Measurements from ENCODE around the gene SNX27. TPM values are rescaled to one million over a fixed set of nuclear protein-coding genes. Genes with fewer than 3 reads are reported as not detected.
"Not testable (repeated sequence)": the region's sequence is repeated elsewhere in the genome, so short reads cannot be mapped to it uniquely, and the experiment has no call there.

Gene SNX27
- polyA plus RNA-seq, 4 donors: 4.3 to 19.2 (median 7.0) TPM

- H3K4me3 ChIP-seq (ENCODE audit: low read depth in 1 of 3, low read length in 3 of 3): no peak overlapping the region
Observed at GRCh38 chr1:151618470-151618869, 6.6 kb downstream of the SNX27 start.

GRCh38 chr1:151618996-151619395, 7.1 kb downstream of the SNX27 start:
- not testable (repeated sequence) for H3K27me3 ChIP-seq (ENCODE audit: control insufficient read depth in 3 of 3, insufficient read depth in 3 of 3, low read length in 3 of 3); DNase-seq; H3K9me3 ChIP-seq (ENCODE audit: control insufficient read depth in 2 of 2, insufficient read depth in 1 of 2, low read depth in 1 of 2, low read length in 1 of 2); H3K4me3 ChIP-seq (ENCODE audit: low read depth in 1 of 3, low read length in 3 of 3); FAIRE-seq
- WGBS, 3 donors: 75 to 85% (median 84%) methylated on average over 6 of the region's 6 CpGs
- Histone ChIP-seq H3K4me1 (ENCODE audit: control insufficient read depth in 3 of 3, insufficient read depth in 2 of 3, low read depth in 1 of 3, low read length in 2 of 3) (peaks cover 3 to 21% (median 14%) of the 10 kb centered on the region in 3 donors), H3K27ac (ENCODE audit: low read depth in 1 of 3, low read length in 2 of 3) (peak overlapping the region in 1 of 3 donors; percentile 12), H3K36me3 (ENCODE audit: control insufficient read depth in 3 of 3, insufficient read depth in 2 of 3, low read depth in 1 of 3, low read length in 3 of 3) (peaks cover 0 to 13% (median 0%) of the 10 kb centered on the region in 3 donors)

More at GRCh38 chr1:151618470-151618869, 6.6 kb downstream of the SNX27 start:
- Histone ChIP-seq H3K27me3 (ENCODE audit: control insufficient read depth in 3 of 3, insufficient read depth in 3 of 3, low read length in 3 of 3) (no peaks in the 10 kb centered on the region), H3K27ac (ENCODE audit: low read depth in 1 of 3, low read length in 2 of 3) (no peak overlapping the region), H3K9me3 (ENCODE audit: control insufficient read depth in 2 of 2, insufficient read depth in 1 of 2, low read depth in 1 of 2, low read length in 1 of 2) (no peaks in the 10 kb centered on the region), H3K36me3 (ENCODE audit: control insufficient read depth in 3 of 3, insufficient read depth in 2 of 3, low read depth in 1 of 3, low read length in 3 of 3) (peaks cover 0 to 11% (median 0%) of the 10 kb centered on the region in 3 donors), H3K4me1 (ENCODE audit: control insufficient read depth in 3 of 3, insufficient read depth in 2 of 3, low read depth in 1 of 3, low read length in 2 of 3) (peaks cover 4 to 24% (median 15%) of the 10 kb centered on the region in 3 donors)
- no peak for FAIRE-seq
- no peak for DNase-seq

- Histone ChIP-seq H3K9me3 (ENCODE audit: control insufficient read depth in 2 of 2, insufficient read depth in 1 of 2, low read depth in 1 of 2, low read length in 1 of 2) (no peaks in the 10 kb centered on the region), H3K27me3 (ENCODE audit: control insufficient read depth in 3 of 3, insufficient read depth in 3 of 3, low read length in 3 of 3) (no peaks in the 10 kb centered on the region), H3K4me1 (ENCODE audit: control insufficient read depth in 3 of 3, insufficient read depth in 2 of 3, low read depth in 1 of 3, low read length in 2 of 3) (peaks cover 3 to 21% (median 14%) of the 10 kb centered on the region in 3 donors), H3K27ac (ENCODE audit: low read depth in 1 of 3, low read length in 2 of 3) (peak overlapping the region in 1 of 3 donors; percentile 41), H3K36me3 (ENCODE audit: control insufficient read depth in 3 of 3, insufficient read depth in 2 of 3, low read depth in 1 of 3, low read length in 3 of 3) (peaks cover 0 to 12% (median 0%) of the 10 kb centered on the region in 3 donors), H3K4me3 (ENCODE audit: low read depth in 1 of 3, low read length in 3 of 3) (no peak overlapping the region)
- 63 to 70% (median 66%) methylated on average over 6 of the region's 6 CpGs for WGBS, 3 donors
- DNase-seq (no peak), FAIRE-seq (no peak)
Observed at GRCh38 chr1:151619489-151620093, 7.7 kb downstream of the SNX27 start.

GRCh38 chr1:151620286-151620685, 8.4 kb downstream of the SNX27 start:
- H3K9me3 ChIP-seq (ENCODE audit: control insufficient read depth in 2 of 2, insufficient read depth in 1 of 2, low read depth in 1 of 2, low read length in 1 of 2): no peaks in the 10 kb centered on the region
- H3K27me3 ChIP-seq (ENCODE audit: control insufficient read depth in 3 of 3, insufficient read depth in 3 of 3, low read length in 3 of 3): no peaks in the 10 kb centered on the region
- no peak overlapping the region for H3K4me3 ChIP-seq (ENCODE audit: low read depth in 1 of 3, low read length in 3 of 3)
- peak overlapping the region in 1 of 3 donors; percentile 8 for H3K27ac ChIP-seq (ENCODE audit: low read depth in 1 of 3, low read length in 2 of 3)
- WGBS, 3 donors: 47 to 51% (median 49%) methylated on average over 2 of the region's 2 CpGs
- DNase-seq (peak in 1 of 2 donors; percentile 20), FAIRE-seq (no peak)
- peaks cover 3 to 21% (median 14%) of the 10 kb centered on the region in 3 donors for H3K4me1 ChIP-seq (ENCODE audit: control insufficient read depth in 3 of 3, insufficient read depth in 2 of 3, low read depth in 1 of 3, low read length in 2 of 3)
- H3K36me3 ChIP-seq (ENCODE audit: control insufficient read depth in 3 of 3, insufficient read depth in 2 of 3, low read depth in 1 of 3, low read length in 3 of 3): peaks cover 0 to 12% (median 0%) of the 10 kb centered on the region in 3 donors

GRCh38 chr1:151621351-151621750, 9.5 kb downstream of the SNX27 start:
- H3K27ac ChIP-seq (ENCODE audit: low read depth in 1 of 3, low read length in 2 of 3): no peak overlapping the region
- no peak overlapping the region for H3K4me3 ChIP-seq (ENCODE audit: low read depth in 1 of 3, low read length in 3 of 3)
- H3K27me3 ChIP-seq (ENCODE audit: control insufficient read depth in 3 of 3, insufficient read depth in 3 of 3, low read length in 3 of 3): no peaks in the 10 kb centered on the region
- H3K36me3 ChIP-seq (ENCODE audit: control insufficient read depth in 3 of 3, insufficient read depth in 2 of 3, low read depth in 1 of 3, low read length in 3 of 3): peaks cover 0 to 16% (median 0%) of the 10 kb centered on the region in 3 donors
- DNase-seq (no peak), FAIRE-seq (no peak)
- peaks cover 0 to 3% of the 10 kb centered on the region in 2 donors for H3K9me3 ChIP-seq (ENCODE audit: control insufficient read depth in 2 of 2, insufficient read depth in 1 of 2, low read depth in 1 of 2, low read length in 1 of 2)
- 50 to 57% (median 55%) methylated on average over 2 of the region's 2 CpGs for WGBS, 3 donors
- H3K4me1 ChIP-seq (ENCODE audit: control insufficient read depth in 3 of 3, insufficient read depth in 2 of 3, low read depth in 1 of 3, low read length in 2 of 3): peaks cover 3 to 21% (median 14%) of the 10 kb centered on the region in 3 donors

GRCh38 chr1:151624783-151625182, 12.9 kb downstream of the SNX27 start:
- peaks cover 0 to 3% of the 10 kb centered on the region in 2 donors for H3K9me3 ChIP-seq (ENCODE audit: control insufficient read depth in 2 of 2, insufficient read depth in 1 of 2, low read depth in 1 of 2, low read length in 1 of 2)
- H3K4me1 ChIP-seq (ENCODE audit: control insufficient read depth in 3 of 3, insufficient read depth in 2 of 3, low read depth in 1 of 3, low read length in 2 of 3): peaks cover 0 to 5% (median 2%) of the 10 kb centered on the region in 3 donors
- DNase-seq (no peak), FAIRE-seq (no peak)
- H3K36me3 ChIP-seq (ENCODE audit: control insufficient read depth in 3 of 3, insufficient read depth in 2 of 3, low read depth in 1 of 3, low read length in 3 of 3): peaks cover 0 to 17% (median 2%) of the 10 kb centered on the region in 3 donors
- no peaks in the 10 kb centered on the region for H3K27me3 ChIP-seq (ENCODE audit: control insufficient read depth in 3 of 3, insufficient read depth in 3 of 3, low read length in 3 of 3)
- WGBS, 3 donors: 82 to 91% (median 85%) methylated on average over 3 of the region's 3 CpGs
- H3K27ac ChIP-seq (ENCODE audit: low read depth in 1 of 3, low read length in 2 of 3): no peak overlapping the region
- no peak overlapping the region for H3K4me3 ChIP-seq (ENCODE audit: low read depth in 1 of 3, low read length in 3 of 3)

- Histone ChIP-seq H3K36me3 (ENCODE audit: control insufficient read depth in 3 of 3, insufficient read depth in 2 of 3, low read depth in 1 of 3, low read length in 3 of 3) (peaks cover 0 to 21% (median 2%) of the 10 kb centered on the region in 3 donors), H3K27ac (ENCODE audit: low read depth in 1 of 3, low read length in 2 of 3) (no peak overlapping the region), H3K4me3 (ENCODE audit: low read depth in 1 of 3, low read length in 3 of 3) (no peak overlapping the region), H3K4me1 (ENCODE audit: control insufficient read depth in 3 of 3, insufficient read depth in 2 of 3, low read depth in 1 of 3, low read length in 2 of 3) (no peaks in the 10 kb centered on the region), H3K9me3 (ENCODE audit: control insufficient read depth in 2 of 2, insufficient read depth in 1 of 2, low read depth in 1 of 2, low read length in 1 of 2) (peaks cover 0 to 3% of the 10 kb centered on the region in 2 donors), H3K27me3 (ENCODE audit: control insufficient read depth in 3 of 3, insufficient read depth in 3 of 3, low read length in 3 of 3) (no peaks in the 10 kb centered on the region)
- FAIRE-seq (no peak), DNase-seq (no peak)
- WGBS, 3 donors: 86 to 90% (median 89%) methylated on average over 3 of the region's 3 CpGs
Observed at GRCh38 chr1:151626740-151627334, 15.0 kb downstream of the SNX27 start.

GRCh38 chr1:151629278-151629677, 17.4 kb downstream of the SNX27 start:
- WGBS, 3 donors: 81 to 87% (median 84%) methylated on average over 9 of the region's 9 CpGs
- peaks cover 0 to 3% of the 10 kb centered on the region in 2 donors for H3K9me3 ChIP-seq (ENCODE audit: control insufficient read depth in 2 of 2, insufficient read depth in 1 of 2, low read depth in 1 of 2, low read length in 1 of 2)
- peaks cover 0 to 11% (median 2%) of the 10 kb centered on the region in 3 donors for H3K36me3 ChIP-seq (ENCODE audit: control insufficient read depth in 3 of 3, insufficient read depth in 2 of 3, low read depth in 1 of 3, low read length in 3 of 3)
- H3K27me3 ChIP-seq (ENCODE audit: control insufficient read depth in 3 of 3, insufficient read depth in 3 of 3, low read length in 3 of 3): no peaks in the 10 kb centered on the region
- H3K4me1 ChIP-seq (ENCODE audit: control insufficient read depth in 3 of 3, insufficient read depth in 2 of 3, low read depth in 1 of 3, low read length in 2 of 3): no peaks in the 10 kb centered on the region
- no peak overlapping the region for H3K27ac ChIP-seq (ENCODE audit: low read depth in 1 of 3, low read length in 2 of 3)
- FAIRE-seq (no peak), DNase-seq (no peak)
- no peak overlapping the region for H3K4me3 ChIP-seq (ENCODE audit: low read depth in 1 of 3, low read length in 3 of 3)

All from small intestine (tissue), 7 donors.